Measurements from ENCODE around the gene PDIA6. TPM values are rescaled to one million over a fixed set of nuclear protein-coding genes. Genes with fewer than 3 reads are reported as not detected.

The PDIA6 gene
- total RNA-seq, 2 experiments from 2014 or later, result 146 to 150 TPM

DNA sequence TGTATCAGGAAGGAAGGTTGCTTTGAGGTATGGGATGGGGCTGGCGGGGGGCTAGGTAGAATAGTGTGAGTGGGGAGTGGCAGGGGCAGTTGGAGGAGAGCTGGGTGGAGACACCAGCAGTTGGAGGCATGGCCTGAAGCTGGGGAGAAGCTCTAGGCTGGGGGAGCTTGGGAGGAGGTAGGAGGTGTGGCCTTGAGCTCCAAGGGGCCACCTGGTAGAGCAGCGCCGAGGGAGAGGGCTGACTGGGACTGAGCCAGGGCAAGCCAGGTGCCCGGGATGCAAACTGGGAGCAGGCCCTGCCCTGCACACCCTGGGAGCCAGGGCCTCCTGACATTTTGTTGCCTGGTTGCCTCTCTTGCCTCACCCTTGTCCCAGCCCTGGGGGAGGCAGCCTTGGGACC, 33.1 kb upstream of the PDIA6 start:
- Mint-ChIP-seq H3K36me3 (ENCODE audit: low read depth) (peaks cover 1% of the 10 kb centered on the region), H3K9me3 (peaks cover 15% of the 10 kb centered on the region), H3K4me3 (no peak overlapping the region), H3K27me3 (peaks cover 6% of the 10 kb centered on the region), H3K27ac (no peak overlapping the region), H3K4me1 (ENCODE audit: low read depth) (no peaks in the 10 kb centered on the region)
- TF ChIP-seq, protein P1, sequence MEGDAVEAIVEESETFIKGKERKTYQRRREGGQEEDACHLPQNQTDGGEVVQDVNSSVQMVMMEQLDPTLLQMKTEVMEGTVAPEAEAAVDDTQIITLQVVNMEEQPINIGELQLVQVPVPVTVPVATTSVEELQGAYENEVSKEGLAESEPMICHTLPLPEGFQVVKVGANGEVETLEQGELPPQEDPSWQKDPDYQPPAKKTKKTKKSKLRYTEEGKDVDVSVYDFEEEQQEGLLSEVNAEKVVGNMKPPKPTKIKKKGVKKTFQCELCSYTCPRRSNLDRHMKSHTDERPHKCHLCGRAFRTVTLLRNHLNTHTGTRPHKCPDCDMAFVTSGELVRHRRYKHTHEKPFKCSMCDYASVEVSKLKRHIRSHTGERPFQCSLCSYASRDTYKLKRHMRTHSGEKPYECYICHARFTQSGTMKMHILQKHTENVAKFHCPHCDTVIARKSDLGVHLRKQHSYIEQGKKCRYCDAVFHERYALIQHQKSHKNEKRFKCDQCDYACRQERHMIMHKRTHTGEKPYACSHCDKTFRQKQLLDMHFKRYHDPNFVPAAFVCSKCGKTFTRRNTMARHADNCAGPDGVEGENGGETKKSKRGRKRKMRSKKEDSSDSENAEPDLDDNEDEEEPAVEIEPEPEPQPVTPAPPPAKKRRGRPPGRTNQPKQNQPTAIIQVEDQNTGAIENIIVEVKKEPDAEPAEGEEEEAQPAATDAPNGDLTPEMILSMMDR (IDR thresholded peaks at IDR 0.05), result no peak
- POLR2A ChIA-PET, result no interaction called here
- no peak for DNase-seq
- intact Hi-C loops (cut with micrococcal nuclease), result no loop called here
- CTCF ChIA-PET, result no interaction called here
- ATAC-seq, result no peak

DNA sequence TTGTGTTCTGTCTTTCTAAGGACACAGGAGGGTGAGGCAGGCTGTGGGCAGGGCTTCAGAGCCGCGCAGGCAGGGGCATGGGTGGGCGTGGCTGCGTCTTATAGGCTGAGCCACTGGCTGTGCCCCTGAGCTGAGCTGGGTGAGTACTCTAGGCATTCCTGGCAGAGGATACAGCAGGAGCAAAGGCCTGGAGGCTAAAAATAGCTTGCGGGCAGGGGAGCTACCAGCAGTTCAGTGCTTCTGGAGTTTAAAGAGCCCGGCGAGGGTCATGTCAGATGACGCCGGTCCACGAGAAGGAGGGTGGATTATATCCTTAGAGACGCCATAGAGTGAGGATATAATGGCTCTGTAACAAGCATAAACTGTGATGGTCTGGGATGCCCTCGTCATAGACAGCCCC, 31.5 kb upstream of the PDIA6 start:
- peaks cover 9% of the 10 kb centered on the region for H3K27me3 Mint-ChIP-seq

DNA sequence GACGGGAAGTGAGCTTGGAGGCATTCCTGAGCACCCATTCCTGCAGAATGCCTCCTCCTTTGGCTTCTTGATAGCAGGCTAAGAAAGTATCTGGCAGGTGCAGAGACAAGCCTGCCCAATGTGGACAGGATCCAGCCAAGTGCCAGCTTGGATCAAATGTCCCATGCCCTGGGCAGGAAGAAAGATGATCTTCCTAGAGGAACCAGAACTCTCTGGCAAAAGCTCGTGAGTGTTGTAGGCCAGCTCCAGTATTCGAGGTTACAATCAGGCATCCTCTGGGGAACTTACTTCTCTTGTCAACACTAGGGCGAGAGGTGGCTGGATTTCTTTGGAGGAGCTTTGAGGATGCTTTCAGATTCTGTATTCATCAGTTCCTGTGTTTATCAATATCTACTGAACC, 29.9 kb upstream of the PDIA6 start:
- Mint-ChIP-seq H3K4me3 (no peak overlapping the region), H3K4me1 (ENCODE audit: low read depth) (no peaks in the 10 kb centered on the region), H3K27me3 (peaks cover 9% of the 10 kb centered on the region), H3K27ac (no peak overlapping the region), H3K9me3 (peaks cover 24% of the 10 kb centered on the region), H3K36me3 (ENCODE audit: low read depth) (peaks cover 5% of the 10 kb centered on the region)
- POLR2A ChIA-PET, result no interaction called here
- ATAC-seq, result no peak
- CTCF ChIA-PET, result interaction anchor here (0.9 to 3.2 kb wide), 4 partner anchors 10 to 290 kb away, joined by 3 to 28 read pairs (median 4); a partner anchor contains a TSS
- intact Hi-C loops (cut with micrococcal nuclease), result no loop called here
- DNase-seq, result no peak
- TF ChIP-seq, protein P1 (IDR thresholded peaks at IDR 0.05), result no peak

More for the DNA sequence above, 31.5 kb upstream of the PDIA6 start:
- Mint-ChIP-seq H3K36me3 (ENCODE audit: low read depth) (peaks cover 5% of the 10 kb centered on the region), H3K4me3 (no peak overlapping the region), H3K4me1 (ENCODE audit: low read depth) (no peaks in the 10 kb centered on the region), H3K27ac (no peak overlapping the region), H3K9me3 (peaks cover 24% of the 10 kb centered on the region)
- intact Hi-C loops (cut with micrococcal nuclease), result no loop called here
- CTCF ChIA-PET, result interaction anchor here (1.1 kb wide), 1 partner anchor 9 kb away, joined by 4 read pairs; no protein-coding TSS in a partner anchor
- ATAC-seq (no peak), DNase-seq (no peak)
- POLR2A ChIA-PET, result no interaction called here
- TF ChIP-seq, protein P1 (IDR thresholded peaks at IDR 0.05), result no peak

DNA sequence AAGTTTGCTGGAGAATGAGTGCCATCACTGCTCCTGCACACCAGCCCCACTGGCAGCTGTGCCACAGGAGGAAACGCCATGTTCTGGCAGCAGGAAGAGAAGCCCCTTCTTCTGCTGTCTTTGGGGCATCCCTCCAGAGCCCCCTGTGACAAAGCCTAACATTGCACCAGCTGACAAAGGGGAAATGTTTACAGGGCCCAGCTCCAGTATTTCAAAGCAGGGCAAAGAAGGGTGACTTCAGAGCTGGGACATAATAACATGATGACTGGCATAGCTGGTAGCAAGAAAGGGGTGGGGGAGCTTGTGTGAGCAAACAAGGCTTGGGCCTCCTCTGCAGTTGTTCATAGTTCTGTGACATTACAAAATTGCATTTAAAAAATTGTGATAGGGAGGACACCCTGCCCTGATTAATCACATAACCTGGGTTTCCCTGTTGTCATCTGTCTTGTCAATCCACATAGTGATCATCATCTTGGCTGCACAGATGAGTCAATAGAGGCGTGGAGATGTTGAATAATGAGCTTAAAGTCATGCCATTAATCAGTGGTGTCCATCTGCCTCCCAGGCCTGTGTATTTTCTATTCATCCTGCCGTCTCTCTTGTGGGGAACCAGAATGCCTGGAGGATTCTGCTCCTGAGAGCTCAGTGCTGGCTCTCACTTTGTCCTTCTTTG, 29.1 kb upstream of the PDIA6 start:
- no peak for DNase-seq
- ChIA-PET POLR2A (no interaction called here), CTCF (interaction anchor here (0.7 to 3.2 kb wide), 5 partner anchors 9 to 291 kb away, joined by 3 to 28 read pairs (median 4); a partner anchor contains a TSS)
- TF ChIP-seq, protein P1 (IDR thresholded peaks at IDR 0.05), result no peak
- no peaks in the 10 kb centered on the region for H3K4me1 Mint-ChIP-seq (ENCODE audit: low read depth)
- H3K4me3 Mint-ChIP-seq, result no peak overlapping the region
- H3K9me3 Mint-ChIP-seq, result peaks cover 24% of the 10 kb centered on the region
- ATAC-seq, result no peak
- no peak overlapping the region for H3K27ac Mint-ChIP-seq
- peaks cover 5% of the 10 kb centered on the region for H3K36me3 Mint-ChIP-seq (ENCODE audit: low read depth)
- peaks cover 12% of the 10 kb centered on the region for H3K27me3 Mint-ChIP-seq
- intact Hi-C loops (cut with micrococcal nuclease), result no loop called here

DNA sequence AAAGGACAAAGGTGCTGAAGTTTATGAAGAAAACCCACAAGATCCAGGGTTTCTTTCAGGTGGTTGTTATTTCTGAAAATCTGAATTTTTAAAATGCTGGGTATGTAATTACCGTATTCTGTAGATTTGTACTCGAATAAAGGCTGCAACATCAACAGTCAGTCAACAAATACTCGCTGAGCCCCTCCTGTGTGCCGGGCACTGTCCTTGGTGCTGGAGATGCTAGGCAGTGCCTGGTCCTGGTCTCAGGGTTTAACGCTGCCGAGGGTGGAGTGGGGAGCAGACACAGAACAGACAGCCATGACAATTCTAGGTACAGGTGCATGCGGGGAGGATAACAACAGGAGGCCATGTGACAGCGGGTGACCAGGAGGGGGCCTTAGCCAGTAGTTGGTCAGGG, 27.2 kb upstream of the PDIA6 start:
- ChIA-PET POLR2A (no interaction called here), CTCF (interaction anchor here (3.2 to 11.2 kb wide), 2 partner anchors 7 to 286 kb away, joined by 28 to 248 read pairs; a partner anchor contains a TSS)
- TF ChIP-seq, protein P1 (IDR thresholded peaks at IDR 0.05), result no peak
- no peak for DNase-seq
- intact Hi-C loops (cut with micrococcal nuclease), result loop anchor here (10.0 kb wide), 1 partner anchor 745 kb away; no protein-coding TSS in a partner anchor
- no peak overlapping the region for H3K27ac Mint-ChIP-seq
- peaks cover 12% of the 10 kb centered on the region for H3K27me3 Mint-ChIP-seq
- peaks cover 24% of the 10 kb centered on the region for H3K9me3 Mint-ChIP-seq
- no peak for ATAC-seq
- no peaks in the 10 kb centered on the region for H3K4me1 Mint-ChIP-seq (ENCODE audit: low read depth)
- H3K4me3 Mint-ChIP-seq, result no peak overlapping the region
- peaks cover 5% of the 10 kb centered on the region for H3K36me3 Mint-ChIP-seq (ENCODE audit: low read depth)
